Testis (tissue), 3 donors: ENCODE results near the gene ITPKC. TPM values are rescaled to one million over a fixed set of nuclear protein-coding genes. Genes with fewer than 3 reads are reported as not detected.

Experiments used
- DNase-seq: peaks from one replicate; pipeline ENCODE4 v3.0.0-alpha.2; 2019
- H3K27ac ChIP-seq, 2 donors: fragments of 200-600 bp; sonication (generic); one replicate each; pipeline ENCODE4 v1.5.1; 2019
- H3K27me3 ChIP-seq: fragments of 200-600 bp; sonication (generic); one replicate; pipeline ENCODE4 v1.5.1; 2019
- H3K36me3 ChIP-seq: fragments of 200-600 bp; sonication (generic); one replicate; pipeline ENCODE4 v1.5.1; 2017; ENCODE audit warnings: low read depth; ENCODE audit errors: missing control alignments
- H3K4me1 ChIP-seq: fragments of 200-600 bp; sonication (generic); one replicate; pipeline ENCODE4 v1.5.1; 2019
- H3K4me3 ChIP-seq, 2 donors: fragments of 200-600 bp; sonication (generic); one replicate each; pipeline ENCODE4 v1.5.1; 2017 to 2019
- H3K9me3 ChIP-seq: fragments of 200-600 bp; sonication (generic); one replicate; pipeline ENCODE4 v1.5.1; 2017
- CTCF ChIP-seq, 3 experiments: fragments of 450-650 bp in 2 of 3; fragments of 200-600 bp in 1 of 3; sonication (generic) in 1 of 3; IDR thresholded peaks; one replicate each; pipeline ENCODE4 v1.5.1; 2016 to 2019; ENCODE audit warnings: antibody characterized with exemption in 3 of 3, mild to moderate bottlenecking in 2 of 3, moderate library complexity in 1 of 3
- POLR2A ChIP-seq: fragments of 450-650 bp; IDR thresholded peaks from one replicate; pipeline ENCODE4 v1.6.1; 2017; ENCODE audit warnings: antibody characterized with exemption, mild to moderate bottlenecking, moderate library complexity
- WGBS, 2 donors: methylation state at CpG; one replicate each; pipeline ENCODE4 v1.1.5; 2018; 5-methylcytosine and 5-hydroxymethylcytosine counted together
- intact Hi-C: fragments of 100-400 bp; cut with DNase I; formaldehyde crosslinking; loops from one replicate; pipeline ENCODE4 v1.15.1; 2023; ENCODE audit warnings: low total_unique reads
- polyA plus RNA-seq: library from polyadenylated mRNA; stranded (reverse); fragments of 350-450 nt; fragmentation: Illumina TruSeq; extraction: RNeasy Lipid Tissue Mini Kit (QIAGEN cat#74804); gene quantifications from one replicate; pipeline ENCODE4 v1.2.3, GENCODE V29; 2014; ENCODE audit warnings: low read depth, low replicate concordance; ENCODE audit not compliant: insufficient read depth
- total RNA-seq, 2 donors: library from RNA; depleted of rRNA; stranded (reverse); fragments of >200 nt; gene quantifications; one replicate each; pipeline ENCODE4 v1.2.3, GENCODE V29; 2016

The ITPKC gene
- total and polyA plus RNA-seq, 3 donors from 2014 or later: 11.6 to 20.8 (median 19.2) TPM

DNA sequence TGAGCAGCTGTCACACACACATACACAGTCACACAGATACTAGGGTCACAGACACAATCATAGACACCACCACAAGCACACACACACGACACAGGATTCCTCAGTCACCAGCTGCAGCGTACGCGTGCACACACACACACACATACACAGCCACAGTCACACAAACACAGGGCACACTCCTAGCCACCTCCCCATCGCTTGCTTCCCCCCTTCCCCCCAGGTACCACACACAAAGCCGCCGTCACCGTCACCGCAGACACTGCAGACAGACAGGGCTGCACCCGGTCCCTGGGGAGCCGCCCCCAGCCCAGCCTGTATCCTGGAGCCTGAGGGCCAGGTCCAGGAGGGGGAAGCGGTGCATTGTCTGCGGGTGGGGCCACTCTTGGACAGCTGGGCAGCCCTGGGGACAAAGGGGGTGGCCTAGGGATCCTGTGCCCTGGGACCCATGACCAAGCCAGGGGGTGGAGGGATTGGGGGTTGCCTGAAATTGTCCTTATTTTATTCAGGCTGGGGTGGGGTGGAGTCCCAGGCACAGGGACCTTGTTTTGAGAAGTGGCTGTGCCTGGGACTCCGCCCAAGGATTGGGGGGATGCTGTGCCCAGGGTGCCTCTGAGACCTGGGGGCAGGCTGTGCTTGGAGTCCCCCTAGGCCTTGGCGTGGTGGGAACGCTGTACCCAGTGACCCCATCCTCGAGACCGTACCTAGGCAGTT is 27.4 kb upstream of the ITPKC start:
- no peak for TF ChIP-seq CTCF (IDR thresholded peaks at IDR 0.05)
- intact Hi-C loops: no loop called here
- H3K36me3 ChIP-seq: no peaks in the 10 kb centered on the region
- H3K27ac ChIP-seq: peak overlapping the region; percentile 85 to 92
- peaks cover 19% of the 10 kb centered on the region for H3K4me1 ChIP-seq
- 28 to 42% methylated on average over 8 to 18 of the region's 18 CpGs for WGBS, 2 donors
- no peak for DNase-seq
- H3K27me3 ChIP-seq: no peaks in the 10 kb centered on the region
- H3K9me3 ChIP-seq: no peaks in the 10 kb centered on the region
- H3K4me3 ChIP-seq: peak overlapping the region; percentile 77 to 80

GRCh38 chr19:40690050-40690692 is 26.7 kb upstream of the ITPKC start, which contains the start of gene NUMBL:
TSS of gene NUMBL (minus strand) at chr19:40690651. CDS start at chr19:40690483, 168 bp downstream.
- DNase-seq: no peak
- Histone ChIP-seq H3K27ac (peak within 1 kb of the TSS; percentile 85 to 92), H3K27me3 (no peaks in the 10 kb centered on the region), H3K4me1 (peaks cover 19% of the 10 kb centered on the region), H3K9me3 (no peaks in the 10 kb centered on the region), H3K36me3 (no peaks in the 10 kb centered on the region), H3K4me3 (peak within 1 kb of the TSS; percentile 77 to 80)
- intact Hi-C loops: no loop called here
- WGBS, 2 donors: 0 to 2% methylated on average over 1 to 18 of the region's 50 CpGs
- no peak for TF ChIP-seq CTCF (IDR thresholded peaks at IDR 0.05)
- peak; percentile 12 for TF ChIP-seq POLR2A

- Histone ChIP-seq H3K9me3 (no peaks in the 10 kb centered on the region), H3K27me3 (no peaks in the 10 kb centered on the region), H3K36me3 (no peaks in the 10 kb centered on the region), H3K4me1 (peaks cover 19% of the 10 kb centered on the region), H3K4me3 (peak overlapping the region; percentile 77 to 80), H3K27ac (peak overlapping the region; percentile 76 to 92)
- intact Hi-C loops: no loop called here
- TF ChIP-seq POLR2A (no peak), CTCF (IDR thresholded peaks at IDR 0.05) (no peak)
- peak; percentile 98 for DNase-seq
- 1 to 4% methylated on average over 13 to 47 of the region's 56 CpGs for WGBS, 2 donors
Measured at GRCh38 chr19:40690693-40691420, 26.1 kb upstream of the ITPKC start.

- Histone ChIP-seq H3K36me3 (no peaks in the 10 kb centered on the region), H3K4me3 (peak overlapping the region in 1 of 2 donors; percentile 80), H3K27me3 (no peaks in the 10 kb centered on the region), H3K27ac (peak overlapping the region; percentile 76 to 92), H3K4me1 (peaks cover 19% of the 10 kb centered on the region), H3K9me3 (no peaks in the 10 kb centered on the region)
- intact Hi-C loops: no loop called here
- WGBS, 2 donors: 39 to 40% methylated on average over 22 to 24 of the region's 24 CpGs
- DNase-seq: no peak
- TF ChIP-seq POLR2A (no peak), CTCF (IDR thresholded peaks at IDR 0.05) (no peak)
Measured at GRCh38 chr19:40691421-40692211, 25.3 kb upstream of the ITPKC start.
